ENCODE measurements around the gene LRRC74A.

Gene LRRC74A

GRCh38 chr14:76918782-76919394 is 92.7 kb downstream of the LRRC74A start:
- 0 out of 2 replicates have a peak, but pooled peaks have one; percentile 4 for TF ChIP-seq CTCF (IDR thresholded peaks at IDR 0.05; ENCODE audit: low read depth, low read length)
- H3K4me3 ChIP-seq (ENCODE audit: low read depth, low read length): peak overlapping the region; percentile 40

Measured in WI38 (cell line).